Loucy (cell line): Measurements from ENCODE around the gene ULBP1.

ENCODE experiments used
- H2AFZ ChIP-seq: fragments of 200-600 bp; sonication (generic); 2 replicates; pipeline ENCODE4 v1.6.0; 2016; ENCODE audit warnings: antibody characterized with exemption, mild to moderate bottlenecking, low read length, moderate library complexity
- H3F3A ChIP-seq: fragments of 200-600 bp; 2 replicates; pipeline ENCODE4 v1.6.0; 2016; ENCODE audit warnings: antibody characterized with exemption, low read depth, mild to moderate bottlenecking
- H3K27me3 ChIP-seq: fragments of 200-600 bp; sonication (generic); 2 replicates; pipeline ENCODE4 v1.6.1; 2014; ENCODE audit warnings: low read length, mild to moderate bottlenecking; ENCODE audit not compliant: insufficient read depth, poor library complexity, severe bottlenecking
- H3K36me3 ChIP-seq: fragments of 200-600 bp; sonication (generic); 2 replicates; pipeline ENCODE4 v1.6.1; 2016; ENCODE audit warnings: low read length; ENCODE audit not compliant: insufficient read depth
- H3K4me1 ChIP-seq: fragments of 200-600 bp; sonication (generic); 2 replicates; pipeline ENCODE4 v1.5.1; 2014; ENCODE audit warnings: low read length, mild to moderate bottlenecking; ENCODE audit not compliant: insufficient read depth, poor library complexity, severe bottlenecking
- H3K4me2 ChIP-seq: fragments of 200-600 bp; sonication (generic); 2 replicates; pipeline ENCODE4 v1.6.0; 2014; ENCODE audit warnings: antibody characterized with exemption, low read length, low read depth, mild to moderate bottlenecking; ENCODE audit not compliant: poor library complexity, severe bottlenecking
- H3K4me3 ChIP-seq: fragments of 200-600 bp; sonication (generic); 2 replicates; pipeline ENCODE4 v1.5.1; 2014; ENCODE audit warnings: low read length, mild to moderate bottlenecking, mixed read lengths; ENCODE audit not compliant: poor library complexity, severe bottlenecking
- H3K79me2 ChIP-seq: fragments of 200-600 bp; sonication (generic); 2 replicates; pipeline ENCODE4 v1.6.1; 2014; ENCODE audit warnings: low read length; ENCODE audit not compliant: insufficient read depth
- H3K9ac ChIP-seq: fragments of 200-600 bp; sonication (generic); 2 replicates; pipeline ENCODE4 v1.6.0; 2014; ENCODE audit warnings: mild to moderate bottlenecking, low read depth, low read length, moderate library complexity; ENCODE audit not compliant: poor library complexity, severe bottlenecking
- H3K9me2 ChIP-seq: fragments of 200-600 bp; sonication (generic); replicated peaks from 2 replicates; pipeline ENCODE4 v1.6.1; 2016; ENCODE audit warnings: low read depth, low read length, mixed read lengths
- H3K9me3 ChIP-seq: fragments of 200-600 bp; sonication (generic); 2 replicates; pipeline ENCODE4 v1.6.1; 2014; ENCODE audit warnings: mild to moderate bottlenecking, antibody characterized with exemption, low read length, low read depth; ENCODE audit not compliant: insufficient read depth
- H4K20me1 ChIP-seq: fragments of 200-600 bp; sonication (generic); 2 replicates; pipeline ENCODE4 v1.6.0; 2014; ENCODE audit warnings: antibody characterized with exemption, low read length, mild to moderate bottlenecking; ENCODE audit not compliant: insufficient read depth, poor library complexity, severe bottlenecking
- CTCF ChIP-seq: fragments of 200-600 bp; sonication (generic); conservative IDR thresholded peaks from 2 replicates; pipeline ENCODE4 v1.5.1; 2014; ENCODE audit warnings: mild to moderate bottlenecking, antibody characterized with exemption, low read length
- EZH2phosphoT487 ChIP-seq: fragments of 200-600 bp; IDR thresholded peaks from 2 replicates; pipeline ENCODE4 v1.6.1; 2018; ENCODE audit warnings: antibody characterized with exemption, mild to moderate bottlenecking, moderate library complexity, borderline replicate concordance

ULBP1 gene

GRCh38 chr6:149933461-149933860 is 30.3 kb upstream of the ULBP1 start:
- no peaks in the 10 kb centered on the region for H3F3A ChIP-seq
- H3K4me2 ChIP-seq: no peak overlapping the region
- H3K36me3 ChIP-seq: no peaks in the 10 kb centered on the region
- H3K79me2 ChIP-seq: no peaks in the 10 kb centered on the region
- TF ChIP-seq EZH2phosphoT487 (no peak), CTCF (no peak)
- no peaks in the 10 kb centered on the region for H3K9me3 ChIP-seq
- no peaks in the 10 kb centered on the region for H3K4me1 ChIP-seq
- H3K4me3 ChIP-seq: no peak overlapping the region
- no peak overlapping the region for H3K9ac ChIP-seq
- H3K9me2 ChIP-seq: no peaks in the 10 kb centered on the region
- no peaks in the 10 kb centered on the region for H3K27me3 ChIP-seq
- H2AFZ ChIP-seq: no peak overlapping the region
- no peaks in the 10 kb centered on the region for H4K20me1 ChIP-seq

- TF ChIP-seq EZH2phosphoT487 (no peak), CTCF (peak; percentile 88)
- no peaks in the 10 kb centered on the region for H3K9me2 ChIP-seq
- H3K4me1 ChIP-seq: no peaks in the 10 kb centered on the region
- no peaks in the 10 kb centered on the region for H3K36me3 ChIP-seq
- no peak overlapping the region for H2AFZ ChIP-seq
- H3K9me3 ChIP-seq: no peaks in the 10 kb centered on the region
- H3K4me2 ChIP-seq: no peak overlapping the region
- no peak overlapping the region for H3K9ac ChIP-seq
- H3K27me3 ChIP-seq: no peaks in the 10 kb centered on the region
- H3K4me3 ChIP-seq: no peak overlapping the region
- H3K79me2 ChIP-seq: no peaks in the 10 kb centered on the region
- H4K20me1 ChIP-seq: no peaks in the 10 kb centered on the region
- no peaks in the 10 kb centered on the region for H3F3A ChIP-seq
Observed at GRCh38 chr6:149934249-149935156, 29.2 kb upstream of the ULBP1 start.

- TF ChIP-seq CTCF: no peak
- no peak for TF ChIP-seq EZH2phosphoT487
- H3F3A ChIP-seq: no peaks in the 10 kb centered on the region
- no peaks in the 10 kb centered on the region for H3K36me3 ChIP-seq
- H4K20me1 ChIP-seq: no peaks in the 10 kb centered on the region
- no peak overlapping the region for H3K9ac ChIP-seq
- H2AFZ ChIP-seq: no peak overlapping the region
- H3K4me3 ChIP-seq: no peak overlapping the region
- H3K27me3 ChIP-seq: no peaks in the 10 kb centered on the region
- no peak overlapping the region for H3K4me2 ChIP-seq
- H3K9me2 ChIP-seq: no peaks in the 10 kb centered on the region
- no peaks in the 10 kb centered on the region for H3K4me1 ChIP-seq
- no peaks in the 10 kb centered on the region for H3K9me3 ChIP-seq
- no peaks in the 10 kb centered on the region for H3K79me2 ChIP-seq
Observed at GRCh38 chr6:149935246-149935645, 28.5 kb upstream of the ULBP1 start.
